ENCODE measurements around the gene NEUROG2.

Gene NEUROG2

GRCh38 chr4:112516066-112516470, at the start of gene NEUROG2:
Gene NEUROG2 (minus strand): TSS chr4:112516180. CDS start chr4:112515475, 705 bp downstream.
- DNase-seq (ENCODE audit: extremely low spot score), result no peak
- TF ChIP-seq, protein P1, sequence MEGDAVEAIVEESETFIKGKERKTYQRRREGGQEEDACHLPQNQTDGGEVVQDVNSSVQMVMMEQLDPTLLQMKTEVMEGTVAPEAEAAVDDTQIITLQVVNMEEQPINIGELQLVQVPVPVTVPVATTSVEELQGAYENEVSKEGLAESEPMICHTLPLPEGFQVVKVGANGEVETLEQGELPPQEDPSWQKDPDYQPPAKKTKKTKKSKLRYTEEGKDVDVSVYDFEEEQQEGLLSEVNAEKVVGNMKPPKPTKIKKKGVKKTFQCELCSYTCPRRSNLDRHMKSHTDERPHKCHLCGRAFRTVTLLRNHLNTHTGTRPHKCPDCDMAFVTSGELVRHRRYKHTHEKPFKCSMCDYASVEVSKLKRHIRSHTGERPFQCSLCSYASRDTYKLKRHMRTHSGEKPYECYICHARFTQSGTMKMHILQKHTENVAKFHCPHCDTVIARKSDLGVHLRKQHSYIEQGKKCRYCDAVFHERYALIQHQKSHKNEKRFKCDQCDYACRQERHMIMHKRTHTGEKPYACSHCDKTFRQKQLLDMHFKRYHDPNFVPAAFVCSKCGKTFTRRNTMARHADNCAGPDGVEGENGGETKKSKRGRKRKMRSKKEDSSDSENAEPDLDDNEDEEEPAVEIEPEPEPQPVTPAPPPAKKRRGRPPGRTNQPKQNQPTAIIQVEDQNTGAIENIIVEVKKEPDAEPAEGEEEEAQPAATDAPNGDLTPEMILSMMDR (IDR thresholded peaks at IDR 0.05; ENCODE audit: control extremely low read depth, extremely low read depth, low read depth, missing control alignments), result no peak
- ChIA-PET POLR2A (no interaction called here), CTCF (interaction anchor here (0.7 to 5.8 kb wide), 12 partner anchors 8 to 416 kb away, joined by 3 to 51 read pairs (median 4); no protein-coding TSS in a partner anchor)

DNA sequence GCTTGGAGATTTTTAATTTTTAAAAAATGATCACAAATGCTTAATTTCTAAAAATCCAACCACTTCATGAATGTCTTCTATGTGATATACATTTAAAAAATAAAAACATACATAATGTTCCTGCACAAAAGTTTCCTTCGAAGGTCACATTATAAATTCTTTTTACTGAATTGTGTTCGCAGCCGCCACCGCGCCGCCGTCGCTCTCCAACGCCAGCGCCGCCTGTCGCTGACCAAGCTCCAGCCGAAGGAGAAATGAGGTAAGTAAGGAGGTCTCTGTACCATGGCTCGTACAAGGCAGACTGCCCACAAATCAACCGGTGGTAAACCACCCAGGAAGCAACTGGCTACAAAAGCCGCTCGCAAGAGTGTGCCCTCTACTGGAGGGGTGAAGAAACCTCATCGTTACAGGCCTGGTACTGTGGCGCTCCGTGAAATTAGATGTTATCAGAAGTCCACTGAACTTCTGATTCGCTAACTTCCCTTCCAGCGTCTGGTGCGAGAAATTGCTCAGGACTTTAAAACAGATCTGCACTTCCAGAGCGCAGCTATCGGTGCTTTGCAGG, 48.8 kb upstream of the NEUROG2 start:
- ChIA-PET CTCF (interaction anchor here (1.0 to 1.8 kb wide), 3 partner anchors 11 to 41 kb away, joined by 3 to 4 read pairs (median 4); no protein-coding TSS in a partner anchor), POLR2A (no interaction called here)
- no peak for DNase-seq (ENCODE audit: extremely low spot score)
- TF ChIP-seq, protein P1 (IDR thresholded peaks at IDR 0.05; ENCODE audit: control extremely low read depth, extremely low read depth, low read depth, missing control alignments), result no peak

DNA sequence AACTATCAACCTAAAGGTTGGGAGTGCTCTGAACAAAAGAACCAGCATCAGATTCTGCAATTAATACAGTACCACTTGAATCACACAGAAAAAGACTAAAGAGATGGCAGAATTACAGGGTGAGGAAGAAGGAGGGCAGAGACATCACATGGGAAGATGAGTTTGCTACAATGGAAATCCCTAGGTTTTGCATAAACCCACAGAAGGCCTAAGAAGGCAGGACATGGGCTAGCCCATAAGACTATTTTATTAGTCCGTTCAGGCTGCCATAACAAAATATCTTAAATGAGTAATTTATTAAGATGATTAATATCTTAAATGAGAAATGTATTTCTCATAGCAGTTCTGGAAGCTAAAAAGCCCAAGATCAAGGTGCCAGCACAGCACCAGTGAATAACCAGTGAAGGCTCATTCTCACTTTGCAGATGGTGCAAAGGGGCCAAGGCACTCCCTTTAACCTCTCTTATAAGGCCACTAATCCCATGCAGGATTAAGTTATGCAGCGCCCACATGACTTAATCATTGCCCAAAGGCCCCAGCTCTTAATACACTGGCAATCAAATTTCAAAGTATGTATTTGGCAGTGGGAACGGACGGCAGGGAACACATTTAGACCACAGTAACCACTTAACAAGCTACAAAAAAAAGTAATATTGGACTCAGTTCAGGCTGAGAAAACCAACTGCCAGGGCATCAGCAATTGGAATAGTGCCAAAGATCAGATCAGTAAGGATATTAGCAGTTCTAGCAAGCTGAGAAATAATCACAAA, 47.6 kb upstream of the NEUROG2 start:
- TF ChIP-seq, protein P1 (IDR thresholded peaks at IDR 0.05; ENCODE audit: control extremely low read depth, extremely low read depth, low read depth, missing control alignments), result no peak
- CTCF ChIA-PET, result interaction anchor here (0.8 to 1.8 kb wide), 4 partner anchors 10 to 41 kb away, joined by 3 to 4 read pairs (median 4); no protein-coding TSS in a partner anchor
- DNase-seq (ENCODE audit: extremely low spot score), result no peak
- POLR2A ChIA-PET, result interaction anchor here (0.6 kb wide), 1 partner anchor 284 kb away, joined by 3 read pairs; no protein-coding TSS in a partner anchor

GRCh38 chr4:112562254-112562879, 46.4 kb upstream of the NEUROG2 start:
- POLR2A ChIA-PET, result no interaction called here

GRCh38 chr4:112560084-112560483, 44.1 kb upstream of the NEUROG2 start:
- peak; percentile 19 for DNase-seq (ENCODE audit: extremely low spot score)
- POLR2A ChIA-PET, result no interaction called here
- CTCF ChIA-PET, result interaction anchor here (1.5 to 1.6 kb wide), 3 partner anchors 9 to 44 kb away, joined by 5 to 9 read pairs (median 7); no protein-coding TSS in a partner anchor
- TF ChIP-seq, protein P1 (IDR thresholded peaks at IDR 0.05; ENCODE audit: control extremely low read depth, extremely low read depth, low read depth, missing control alignments), result no peak

More at GRCh38 chr4:112562254-112562879, 46.4 kb upstream of the NEUROG2 start:
- DNase-seq (ENCODE audit: extremely low spot score), result no peak
- CTCF ChIA-PET, result no interaction called here
- TF ChIP-seq, protein P1 (IDR thresholded peaks at IDR 0.05; ENCODE audit: control extremely low read depth, extremely low read depth, low read depth, missing control alignments), result no peak

GRCh38 chr4:112559053-112559452, 43.1 kb upstream of the NEUROG2 start:
- POLR2A ChIA-PET, result no interaction called here
- no peak for DNase-seq (ENCODE audit: extremely low spot score)
- TF ChIP-seq, protein P1 (IDR thresholded peaks at IDR 0.05; ENCODE audit: control extremely low read depth, extremely low read depth, low read depth, missing control alignments), result no peak
- CTCF ChIA-PET, result interaction anchor here (1.5 to 1.6 kb wide), 3 partner anchors 8 to 45 kb away, joined by 5 to 9 read pairs (median 7); no protein-coding TSS in a partner anchor
